EL (cell line): ENCODE data around the gene DUSP19.
"Not testable (repeated sequence)": the region's sequence is repeated elsewhere in the genome, so short reads cannot be mapped to it uniquely, and the experiment has no call there.

Experiments used
- DNase-seq: peaks from one replicate; pipeline ENCODE4 v3.0.0-alpha.2; 2016

Gene DUSP19, protein sequence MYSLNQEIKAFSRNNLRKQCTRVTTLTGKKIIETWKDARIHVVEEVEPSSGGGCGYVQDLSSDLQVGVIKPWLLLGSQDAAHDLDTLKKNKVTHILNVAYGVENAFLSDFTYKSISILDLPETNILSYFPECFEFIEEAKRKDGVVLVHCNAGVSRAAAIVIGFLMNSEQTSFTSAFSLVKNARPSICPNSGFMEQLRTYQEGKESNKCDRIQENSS

DNA sequence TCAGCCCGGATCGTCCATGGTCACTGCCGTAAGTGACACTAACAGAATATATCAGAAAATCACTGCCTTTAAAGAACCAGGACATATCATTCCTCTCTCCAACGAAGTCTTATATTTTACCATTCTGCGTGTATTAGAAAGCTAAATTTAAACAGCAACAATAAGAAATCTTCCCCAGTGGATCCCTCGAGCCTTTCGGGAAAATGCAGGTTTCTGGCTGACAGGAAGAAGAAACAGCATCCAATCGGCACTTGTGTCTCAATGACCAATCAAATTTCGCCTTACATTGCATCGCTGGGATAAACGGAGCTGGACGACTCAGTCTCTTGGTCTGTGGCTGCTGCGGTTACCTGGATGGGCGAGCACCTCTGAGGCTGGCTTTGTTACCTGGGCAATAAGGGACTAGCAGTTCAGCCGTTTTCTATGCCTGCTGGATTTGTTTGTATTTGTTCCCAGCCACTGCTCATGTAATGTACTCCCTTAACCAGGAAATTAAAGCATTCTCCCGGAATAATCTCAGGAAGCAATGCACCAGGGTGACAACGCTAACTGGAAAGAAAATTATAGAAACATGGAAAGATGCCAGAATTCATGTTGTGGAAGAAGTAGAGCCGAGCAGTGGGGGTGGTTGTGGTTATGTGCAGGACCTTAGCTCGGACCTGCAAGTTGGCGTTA, at the start of gene DUSP19:
Gene DUSP19, plus strand, starts transcription at position 284 of the 675 bp plus-strand sequence. Its CDS starts 187 bp downstream, at position 471.
- DNase-seq, result peak; percentile 93

DNA sequence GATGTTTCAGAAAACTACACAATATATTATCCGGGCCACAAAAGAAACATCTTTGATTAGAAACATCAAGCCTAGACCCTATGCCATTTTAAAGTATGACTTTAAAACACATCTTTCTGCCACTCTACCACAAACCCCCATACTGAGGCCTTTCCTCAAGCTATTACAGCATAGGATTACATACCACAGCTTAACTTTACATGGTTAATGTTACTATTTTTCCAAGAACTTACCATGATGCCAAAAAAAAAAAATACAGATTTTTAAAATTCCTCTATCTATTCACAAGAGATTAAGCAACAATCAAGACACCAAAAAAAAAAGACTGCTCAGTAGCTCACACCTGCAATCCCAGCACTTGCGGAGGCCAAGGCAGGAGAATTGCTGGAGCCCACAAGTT, 49.3 kb upstream of the DUSP19 start:
- peak; percentile 6 for DNase-seq

DNA sequence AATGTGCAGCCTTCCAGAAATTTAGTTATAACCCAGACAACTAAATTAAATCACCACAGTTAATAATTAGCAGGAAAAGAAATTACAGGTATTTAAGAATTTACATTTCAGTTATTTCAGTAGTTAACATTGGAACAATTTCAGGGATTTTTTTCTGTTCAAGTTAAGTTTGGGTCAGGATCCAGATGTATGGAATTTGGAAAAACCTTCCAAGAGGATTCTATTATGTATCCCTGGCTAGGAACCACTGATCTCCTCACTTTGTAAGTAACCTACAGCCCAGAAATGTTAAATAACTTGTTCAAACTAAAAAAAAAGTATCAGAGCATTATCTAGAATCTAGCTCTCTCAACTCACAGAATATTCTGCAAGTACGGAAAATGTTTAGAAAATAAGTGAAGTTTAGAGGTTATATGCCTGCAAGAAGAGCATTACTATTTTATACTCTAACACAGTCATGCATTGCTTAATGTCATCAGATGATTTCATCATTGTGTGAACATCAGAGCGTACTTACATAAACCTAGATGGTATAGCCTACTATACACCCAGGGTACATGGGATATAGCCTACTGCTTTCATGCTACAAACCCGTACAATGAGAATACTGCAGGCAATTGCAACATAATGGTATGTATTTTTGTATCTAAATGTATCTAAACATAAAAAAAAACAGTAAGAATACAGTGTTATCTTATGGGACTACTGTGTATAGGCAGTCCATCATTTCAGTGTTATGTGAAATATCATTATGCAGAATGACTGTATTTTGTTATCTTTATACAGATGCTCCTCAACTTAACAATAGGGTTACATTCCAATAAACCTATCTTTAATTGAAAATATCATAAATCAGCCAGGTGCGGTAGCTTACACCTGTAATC, 46.4 kb upstream of the DUSP19 start:
- DNase-seq, result no peak

DNA sequence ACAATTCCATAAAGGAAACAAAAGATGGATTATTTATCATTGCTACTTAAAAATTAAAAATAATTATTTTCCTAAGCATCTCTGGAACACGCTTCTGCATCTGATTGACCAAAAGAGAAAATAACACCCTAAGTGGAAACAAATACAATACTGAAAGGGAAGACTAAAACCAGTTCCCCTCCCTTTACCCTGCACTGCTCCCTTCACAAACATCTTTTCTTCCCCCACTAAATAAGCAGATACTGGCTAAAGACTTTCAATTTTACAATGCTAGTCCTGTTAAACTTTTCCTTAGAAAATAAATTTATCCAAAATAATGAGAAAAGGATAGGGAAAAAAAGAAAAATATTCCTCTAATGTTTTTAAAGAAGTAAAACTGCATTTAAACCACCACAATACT, 44.6 kb upstream of the DUSP19 start:
- no peak for DNase-seq

DNA sequence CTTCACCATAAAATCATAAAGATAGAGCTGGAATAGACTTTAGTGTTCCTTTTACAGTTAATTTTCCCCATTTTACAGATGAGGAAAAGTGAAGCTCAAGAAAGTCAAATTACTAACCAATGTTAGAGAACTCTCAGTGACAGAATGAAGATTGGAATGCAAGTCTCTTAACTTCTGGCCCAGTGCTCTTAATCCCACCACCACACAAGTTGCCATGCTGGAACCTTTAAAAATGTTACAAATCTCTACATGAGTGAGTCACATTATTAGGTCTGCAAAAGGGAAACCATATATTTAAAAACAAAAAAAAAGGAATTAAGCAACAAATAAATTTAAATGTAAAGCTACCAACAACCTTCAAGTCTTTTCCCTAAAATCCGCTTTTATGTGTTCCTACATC, 43.7 kb upstream of the DUSP19 start:
- DNase-seq, result peak; percentile 65

DNA sequence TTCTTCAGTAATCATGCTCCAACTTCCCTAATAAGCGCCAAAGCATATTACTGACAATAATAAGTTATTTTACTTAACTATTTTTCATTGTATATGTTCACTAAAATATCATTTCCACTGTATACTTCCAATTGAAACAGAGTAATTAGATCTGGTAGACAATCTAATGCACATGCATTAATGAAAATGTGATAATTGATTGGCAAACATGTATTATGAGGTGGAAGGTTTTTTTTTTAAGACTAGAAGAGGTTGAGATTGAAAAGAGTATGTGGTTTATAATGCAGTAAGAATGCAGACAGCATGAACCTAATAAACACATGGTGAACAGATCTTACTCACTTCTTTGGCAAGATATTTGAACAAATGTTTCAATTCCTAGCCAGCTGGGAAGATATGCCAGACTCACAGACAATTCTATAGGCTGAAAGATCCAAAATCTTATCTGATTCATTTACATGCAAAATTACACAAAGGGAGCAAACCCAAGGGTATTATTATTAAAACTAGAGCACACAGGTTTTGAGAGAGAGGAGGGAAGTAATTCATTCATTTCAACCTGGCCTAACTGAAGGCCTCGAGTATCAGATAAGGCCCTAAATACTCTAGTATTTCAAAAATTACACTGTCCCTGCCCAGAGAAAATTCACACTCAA, 43.1 kb upstream of the DUSP19 start:
- peak; percentile 78 for DNase-seq

DNA sequence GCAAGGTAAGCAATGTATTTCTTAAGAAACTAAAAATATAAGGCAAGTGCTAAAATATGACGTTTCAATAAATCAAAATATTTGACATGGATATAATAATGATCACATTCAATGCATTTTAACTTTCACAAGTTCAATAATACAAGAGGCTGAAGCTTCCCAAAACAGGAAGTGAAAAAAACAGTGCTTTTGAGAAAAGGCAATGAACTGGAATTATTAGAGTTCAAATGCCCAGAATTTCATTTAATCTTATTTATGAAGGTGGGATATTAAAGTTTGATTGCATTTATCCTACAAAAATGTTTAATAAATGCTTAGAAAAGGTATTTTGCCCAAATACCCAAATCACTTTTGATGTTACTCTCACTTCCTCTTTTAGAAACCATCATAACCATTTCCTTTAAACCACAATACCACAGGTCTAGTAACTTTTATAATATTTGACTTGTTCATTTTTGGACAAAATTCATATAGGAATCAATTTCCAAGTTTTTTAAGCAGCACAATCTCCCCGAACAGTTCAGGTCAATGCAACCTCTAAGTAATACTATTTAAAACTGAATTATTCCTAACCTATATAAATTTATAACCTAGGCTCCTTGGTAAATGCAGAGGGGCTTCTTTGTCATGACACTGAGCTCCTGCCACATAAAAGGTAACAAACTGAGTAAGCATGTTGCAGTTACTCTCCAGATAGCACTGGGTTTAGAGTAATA, 42.4 kb upstream of the DUSP19 start:
- DNase-seq, result no peak

DNA sequence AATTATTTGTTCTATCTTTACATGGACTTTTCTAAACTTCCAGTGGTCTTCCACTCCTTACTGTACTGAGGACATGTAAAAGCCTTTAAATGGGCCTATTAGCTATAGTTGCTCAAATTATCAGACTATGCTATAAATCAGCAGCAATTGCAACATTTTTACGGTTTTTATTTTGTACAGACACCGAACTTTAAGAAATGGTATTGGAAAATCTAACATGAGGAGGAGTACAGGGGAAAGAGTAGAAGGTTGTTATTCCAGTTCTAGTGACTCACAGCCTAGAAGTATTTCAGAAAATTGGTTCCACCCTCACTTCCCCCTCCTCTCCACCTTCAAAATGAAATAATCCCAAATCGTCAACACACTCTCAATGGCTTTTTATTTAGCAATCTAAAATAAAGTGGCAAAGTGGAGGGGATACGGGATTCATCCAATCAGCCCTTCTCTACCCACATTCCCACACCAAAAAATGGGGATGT, 41.4 kb upstream of the DUSP19 start:
- DNase-seq, result peak; percentile 49

DNA sequence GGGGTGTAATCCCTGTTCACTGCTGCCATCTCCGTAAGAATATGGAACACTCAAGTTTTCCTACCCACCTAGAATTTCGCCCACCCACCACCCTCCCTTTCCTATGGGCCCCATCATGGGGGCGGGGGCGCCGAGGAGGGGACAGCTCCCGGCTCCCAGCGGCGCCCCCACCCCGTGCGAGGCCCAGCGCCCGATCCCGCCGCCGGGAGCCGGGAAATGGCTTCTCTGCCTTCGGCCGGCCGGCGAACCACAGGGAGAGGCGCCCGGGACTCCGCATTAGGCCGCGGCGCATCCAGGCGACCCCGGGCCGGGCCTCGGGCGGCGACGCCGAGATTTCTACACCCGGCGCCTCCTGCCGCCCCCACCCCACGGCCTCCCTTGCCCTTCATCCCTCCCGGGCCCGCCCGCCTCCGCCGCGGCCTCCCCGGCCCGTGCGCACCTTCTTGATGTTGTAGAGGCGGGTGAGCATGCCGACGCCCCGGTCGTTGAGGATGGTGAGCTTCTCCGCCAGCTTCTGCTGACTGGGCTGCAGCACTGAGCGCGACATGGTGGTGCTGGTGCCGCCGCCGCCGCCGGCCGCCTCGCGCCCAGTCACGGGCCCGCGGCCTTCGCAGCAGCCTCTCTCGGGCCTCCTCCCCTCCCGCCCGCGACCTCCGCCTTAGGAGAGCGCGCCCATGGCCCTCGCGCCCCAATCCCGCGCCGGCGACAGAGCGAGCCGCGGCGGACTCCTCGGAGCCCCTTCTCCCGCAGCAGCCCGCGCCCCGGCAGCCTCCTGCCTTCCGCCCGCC, 40.8 kb upstream of the DUSP19 start:
- DNase-seq, result peak; percentile 40

DNA sequence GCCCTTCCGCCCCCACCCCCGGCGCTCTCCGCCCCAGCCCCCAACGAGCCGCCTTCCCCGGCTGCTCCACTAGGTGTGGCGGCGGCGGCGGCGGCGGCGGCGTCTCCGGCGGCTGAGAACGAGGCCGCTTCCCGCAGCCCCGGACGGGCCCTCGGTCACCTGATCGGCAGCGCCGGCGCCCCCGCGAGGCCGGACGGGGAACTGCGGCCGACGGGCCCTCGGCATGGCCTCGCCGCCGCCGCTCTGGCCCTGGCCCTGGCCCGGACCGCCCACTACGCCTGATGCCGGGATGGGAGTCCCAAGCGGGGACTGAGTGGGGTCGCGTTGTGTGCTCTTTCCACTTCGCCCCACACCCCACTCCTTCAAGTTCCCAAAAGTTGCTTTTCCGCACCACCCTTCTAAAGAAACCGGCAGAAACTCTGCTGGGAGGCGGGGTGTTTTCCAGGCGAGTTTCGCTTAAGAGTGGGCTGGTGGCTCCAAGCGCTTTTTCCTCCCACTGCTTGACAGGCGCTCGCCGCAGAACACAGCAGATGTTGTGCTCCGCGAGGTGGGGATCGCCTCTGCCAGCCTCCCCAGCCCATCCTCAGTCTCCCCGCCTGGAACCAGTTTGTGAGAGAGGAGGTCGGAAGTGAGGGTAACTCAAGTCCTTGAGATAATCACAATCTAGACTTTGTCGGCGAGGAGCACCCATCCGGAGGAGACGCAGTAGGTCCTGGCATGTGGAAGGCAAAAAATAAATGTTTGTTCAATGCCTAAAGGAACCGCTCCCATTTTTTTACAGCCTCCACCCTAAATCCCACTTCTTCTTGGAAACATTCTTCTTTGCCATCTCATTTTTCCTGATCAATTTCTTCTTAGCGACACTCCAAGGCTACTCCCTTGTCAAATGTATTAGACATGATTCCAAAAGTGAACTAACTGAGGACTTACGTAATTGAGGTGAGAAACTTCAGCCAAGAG, 39.9 kb upstream of the DUSP19 start, which contains the start of gene NCKAP1:
Gene NCKAP1, minus strand, starts transcription at position 117 of the 960 bp plus-strand sequence. CDS start 358 bp downstream, outside the sequence.
- DNase-seq, result peak; percentile 86

DNA sequence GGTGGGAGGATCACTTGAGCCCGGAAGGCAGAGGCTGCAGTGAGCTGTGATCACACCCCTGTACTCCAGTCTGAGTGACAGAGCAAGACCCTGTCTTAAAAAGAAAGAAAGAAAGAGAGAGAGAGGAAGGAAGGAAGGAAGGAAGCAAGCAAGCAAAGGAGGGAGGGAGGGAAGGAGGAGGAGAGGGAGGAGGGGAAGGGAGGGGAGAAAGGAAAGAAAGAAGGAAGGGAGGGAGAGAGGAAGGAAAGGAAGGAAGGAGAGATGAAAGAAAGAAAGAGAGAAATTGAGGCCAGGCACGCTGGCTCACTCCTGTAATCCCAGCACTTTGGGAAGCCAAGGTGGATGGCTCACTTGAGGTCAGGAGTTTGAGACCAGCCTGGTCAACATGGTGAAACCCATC, 37.9 kb upstream of the DUSP19 start:
- no peak for DNase-seq

DNA sequence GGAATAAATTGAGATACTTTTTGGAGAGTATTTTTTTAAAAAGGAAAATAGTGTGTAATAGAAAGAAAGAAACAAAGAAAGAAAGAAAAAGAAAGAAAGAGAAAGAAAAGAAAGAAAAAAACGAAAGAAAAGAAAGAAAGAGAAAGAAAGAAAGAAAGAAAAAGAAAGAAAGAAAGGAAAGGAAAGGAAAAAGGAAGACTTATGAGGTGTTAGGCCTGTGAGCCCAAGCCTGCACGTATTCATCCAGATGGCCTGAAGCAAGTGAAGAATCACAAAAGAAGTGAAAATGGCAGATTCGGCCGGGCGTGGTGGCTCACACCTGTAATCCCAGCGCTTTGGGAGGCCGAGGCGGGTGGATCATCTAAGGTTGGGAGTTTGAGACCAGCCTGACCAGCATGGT, 35.0 kb upstream of the DUSP19 start:
- DNase-seq, result not testable (repeated sequence)

DNA sequence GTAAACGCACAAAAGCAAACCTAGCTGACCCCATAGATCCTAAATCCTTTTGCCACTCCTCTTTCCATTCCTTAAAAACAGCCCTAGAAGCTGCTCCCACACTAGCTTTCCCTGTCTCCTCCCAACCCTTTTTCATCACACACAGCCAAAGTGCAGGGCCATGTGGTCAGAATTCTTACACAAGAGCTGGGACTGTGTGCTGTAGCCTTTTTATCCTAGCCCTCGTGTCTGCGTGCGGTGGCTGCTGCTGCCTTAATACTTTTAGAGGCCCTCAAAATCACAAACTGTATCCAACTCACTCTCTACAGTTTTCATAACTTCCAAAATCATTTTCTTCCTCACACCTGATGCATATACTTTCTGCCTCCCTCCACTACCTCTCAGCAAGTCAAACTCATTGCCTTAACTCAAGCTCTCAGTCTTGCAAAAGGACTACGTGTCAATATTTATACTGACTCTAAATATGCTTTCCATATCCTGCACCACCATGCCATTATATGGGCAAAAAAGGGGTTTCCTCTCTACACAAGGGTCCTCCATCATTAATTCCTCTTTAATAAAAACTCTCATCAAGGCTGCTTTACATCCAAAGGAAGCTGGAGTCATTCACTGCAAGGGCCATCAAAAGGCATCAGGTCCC, 30.9 kb upstream of the DUSP19 start:
- DNase-seq, result not testable (repeated sequence)

DNA sequence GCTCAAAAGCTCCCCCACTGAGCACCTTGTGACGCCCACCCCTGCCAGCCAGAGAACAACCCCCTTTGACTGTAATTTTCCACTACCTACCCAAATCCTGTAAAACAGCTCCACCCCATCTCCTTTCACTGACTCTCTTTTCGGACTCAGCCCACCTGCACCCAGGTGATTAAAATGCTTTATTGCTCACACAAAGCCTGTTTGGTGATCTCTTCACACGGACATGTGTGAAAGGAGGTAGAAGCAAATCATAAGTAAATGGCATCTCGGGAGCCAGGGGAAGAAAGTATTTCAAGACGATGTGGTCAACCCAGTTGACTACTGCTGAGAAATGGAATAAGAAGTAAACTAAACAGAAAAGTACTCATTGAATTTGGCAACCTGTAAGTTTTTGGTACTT, 29.1 kb upstream of the DUSP19 start:
- no peak for DNase-seq

DNA sequence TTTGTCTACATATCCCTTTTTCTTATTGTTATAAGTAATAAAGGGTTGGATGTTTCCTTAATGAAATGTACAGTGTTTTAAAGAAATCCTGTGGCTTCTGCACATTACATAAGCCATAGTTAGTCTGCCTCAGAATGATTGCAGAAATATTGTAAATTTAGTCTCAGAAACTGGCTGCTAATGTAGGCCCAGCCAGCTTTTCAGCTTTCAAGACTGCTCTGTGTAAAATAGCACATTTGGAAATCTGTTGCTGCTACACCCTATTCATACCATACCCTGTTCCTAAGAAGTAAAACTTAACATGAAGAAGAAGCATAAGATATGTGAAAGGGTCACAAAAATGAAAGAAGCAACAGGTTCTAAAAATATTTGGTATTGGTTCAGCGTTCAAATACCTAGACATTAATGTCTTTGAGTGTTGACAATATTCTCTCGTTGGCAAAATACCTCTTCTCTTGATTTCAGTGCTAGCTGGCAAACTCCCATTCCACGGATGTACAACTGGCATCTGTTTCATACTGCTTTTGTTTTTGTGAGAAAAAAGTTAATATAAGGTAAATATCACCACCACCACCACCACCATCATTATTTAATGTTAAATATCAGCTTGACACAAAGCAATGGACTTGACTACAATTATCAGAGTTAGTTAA, 21.1 kb upstream of the DUSP19 start:
- DNase-seq, result no peak

DNA sequence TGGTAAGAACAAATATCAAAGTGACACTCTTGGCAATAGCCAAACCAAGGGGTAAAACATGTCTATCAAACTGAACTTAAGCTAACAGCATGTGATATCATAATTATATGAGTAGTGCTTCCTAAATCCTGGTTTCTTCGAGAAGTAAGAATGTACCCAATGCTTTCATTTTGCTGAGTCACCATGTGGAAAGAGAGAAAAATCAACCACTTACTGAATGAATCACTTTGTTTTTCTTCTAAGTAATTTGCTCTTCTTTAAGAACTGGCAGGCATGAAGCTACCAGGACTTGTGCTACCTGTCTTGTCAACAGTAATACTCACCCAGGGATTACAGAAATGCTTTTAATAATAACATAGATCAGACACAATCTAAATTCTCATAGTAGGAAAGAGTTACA, 19.0 kb upstream of the DUSP19 start:
- peak; percentile 79 for DNase-seq

DNA sequence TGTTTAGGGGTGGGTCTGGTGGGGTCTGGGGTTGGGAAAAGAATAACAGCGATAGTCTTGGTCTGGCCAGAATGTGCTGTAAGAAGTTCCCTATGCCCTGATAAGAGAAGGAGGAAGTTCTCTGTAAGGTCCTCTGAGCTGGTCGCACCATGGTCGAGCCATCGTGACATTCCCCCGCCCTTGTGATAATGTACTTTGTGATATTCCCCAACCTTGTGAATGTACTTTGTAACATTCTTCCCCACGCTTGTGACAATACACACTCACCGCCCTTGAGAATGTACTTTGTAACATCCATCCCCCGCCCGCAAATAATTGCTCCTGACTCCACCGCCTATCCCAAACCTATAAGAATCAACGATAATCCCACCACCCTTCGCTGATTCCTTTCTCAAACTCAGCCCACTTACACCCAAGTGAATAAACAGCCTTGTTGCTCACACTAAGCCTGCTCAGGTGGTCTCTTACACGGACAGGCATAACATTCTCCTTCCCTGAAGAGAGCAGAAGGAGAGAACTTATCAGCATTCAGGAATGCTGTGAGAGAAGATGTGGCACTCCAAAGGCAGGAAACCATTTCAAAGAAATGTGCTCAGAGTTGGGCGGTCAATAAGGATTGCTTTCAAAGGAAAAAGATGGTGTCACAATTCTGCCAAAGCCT, 17.8 kb upstream of the DUSP19 start:
- no peak for DNase-seq

DNA sequence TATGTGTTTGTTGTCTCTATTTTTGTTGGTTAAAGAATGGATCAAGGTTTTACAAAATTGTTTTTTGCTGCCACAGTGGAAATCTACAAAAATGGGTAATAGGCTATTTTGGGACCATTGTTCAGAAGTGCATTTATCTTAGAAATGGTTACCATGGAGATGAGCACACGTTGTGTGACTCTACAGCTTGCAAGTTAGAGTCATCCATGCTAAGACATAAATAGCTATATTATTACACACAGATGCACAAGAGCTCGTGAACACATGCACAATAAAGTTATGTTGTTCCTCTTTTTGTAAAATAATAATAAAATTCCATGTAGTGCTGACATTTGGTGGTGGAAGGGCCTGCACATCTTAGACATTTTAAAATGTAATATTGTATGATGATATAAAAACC, 15.5 kb upstream of the DUSP19 start:
- DNase-seq, result peak; percentile 39

DNA sequence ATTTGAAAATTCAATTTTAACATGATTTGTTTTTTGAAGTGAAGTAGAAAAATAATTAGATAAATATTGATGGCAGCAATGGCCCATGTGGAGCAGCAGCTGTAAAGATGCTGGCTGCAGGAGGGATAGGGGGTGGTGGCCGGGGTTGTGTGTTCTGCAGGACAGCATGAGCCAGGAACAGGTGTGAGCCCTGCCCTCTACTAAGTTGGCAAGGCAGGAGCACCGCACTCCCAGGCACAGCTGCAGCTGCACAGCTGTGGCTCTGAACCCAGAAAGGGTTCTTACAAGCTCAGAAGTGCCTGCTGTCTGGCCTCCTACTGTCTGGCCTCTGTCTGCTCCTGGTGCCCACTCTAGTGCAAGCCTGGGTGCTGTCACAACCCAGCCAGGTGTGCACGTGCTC, 10.0 kb upstream of the DUSP19 start:
- no peak for DNase-seq
